Right lobe of liver (tissue), 6 donors: Measurements from ENCODE around the gene SYPL1. TPM values are rescaled to one million over a fixed set of nuclear protein-coding genes. Genes with fewer than 3 reads are reported as not detected.

Experiments used
- ATAC-seq, 4 donors: fragments of 200-7000 bp; cut with Tn5 transposase; one replicate each; pipeline ENCODE4 v1.9.1; 2020; ENCODE audit warnings: mild to moderate bottlenecking in 4 of 4, moderate library complexity in 4 of 4
- DNase-seq, 3 donors: peaks; one replicate each; pipeline ENCODE4 v3.0.0-alpha.2; 2020
- H3K27ac ChIP-seq, 3 donors: fragments of 200-600 bp; one replicate each; pipeline ENCODE4 v1.8.0; 2022
- H3K27me3 ChIP-seq, 2 donors: fragments of 200-600 bp; one replicate each; pipeline ENCODE4 v1.8.0; 2022
- H3K36me3 ChIP-seq, 4 donors: fragments of 200-600 bp; sonication (generic) in 1 of 4; one replicate each; pipeline versions ENCODE4 v1.5.1 to v1.8.0; 2017 to 2022; ENCODE audit warnings: control low read depth in 1 of 4
- H3K4me1 ChIP-seq, 4 donors: fragments of 200-600 bp; sonication (generic) in 1 of 4; one replicate each; pipeline versions ENCODE4 v1.5.1 to v1.8.0; 2017 to 2022; ENCODE audit warnings: control low read depth in 1 of 4
- H3K4me3 ChIP-seq, 3 donors: fragments of 200-600 bp; one replicate each; pipeline ENCODE4 v1.8.0; 2022
- H3K9me3 ChIP-seq, 4 donors: fragments of 200-600 bp; sonication (generic) in 1 of 4; one replicate each; pipeline versions ENCODE4 v1.5.1 to v1.8.0; 2017 to 2022; ENCODE audit warnings: control low read depth in 1 of 4
- CTCF ChIP-seq, 4 donors: fragments of 200-600 bp in 3 of 4; fragments of 450-650 bp in 1 of 4; IDR thresholded peaks; one replicate each; pipeline versions ENCODE4 v1.5.1 to v1.8.0; 2016 to 2022; ENCODE audit warnings: antibody characterized with exemption in 4 of 4, mild to moderate bottlenecking in 2 of 4
- POLR2A ChIP-seq: fragments of 450-650 bp; IDR thresholded peaks from one replicate; pipeline ENCODE4 v1.6.1; 2017; ENCODE audit warnings: antibody characterized with exemption, mild to moderate bottlenecking
- WGBS: methylation state at CpG from one replicate; pipeline ENCODE4 v1.1.6; 2018; ENCODE audit warnings: low coverage, low lambda C conversion rate; ENCODE audit not compliant: insufficient coverage; ENCODE audit errors: missing lambda C conversion rate; 5-methylcytosine and 5-hydroxymethylcytosine counted together
- intact Hi-C, 2 donors: fragments of 100-400 bp; cut with DNase I; formaldehyde crosslinking; loops; one replicate each; pipeline versions ENCODE4 v1.11.2 to v1.14.1; 2022
- total RNA-seq, 6 experiments: library from RNA; depleted of rRNA in 2 of 6; stranded (reverse); fragments of >200 nt in 2 of 6; fragmentation: NEBNext Ultra II Directional in 3 of 6; extraction: Animal tissue kit (Norgen Biotek cat#: 25700) in 3 of 6; gene quantifications; one replicate each; pipeline versions ENCODE4 v1.1.0 to v1.2.4, GENCODE V29; 2016 to 2023
- donor health status: DM: no; HTN: yes; CAD: no.
- donor health status: DM: no; HTN: no; CAD: no.
- donor health status: DM: no; HTN: no; CAD: no.
- donor health status: DM: no; HTN: yes; CAD: no.
- donor health status: DM: no; HTN: yes; CAD: no.

SYPL1 gene
- total RNA-seq, 6 experiments from 2014 or later, result 29.5 to 43.0 (median 37.1) TPM

DNA sequence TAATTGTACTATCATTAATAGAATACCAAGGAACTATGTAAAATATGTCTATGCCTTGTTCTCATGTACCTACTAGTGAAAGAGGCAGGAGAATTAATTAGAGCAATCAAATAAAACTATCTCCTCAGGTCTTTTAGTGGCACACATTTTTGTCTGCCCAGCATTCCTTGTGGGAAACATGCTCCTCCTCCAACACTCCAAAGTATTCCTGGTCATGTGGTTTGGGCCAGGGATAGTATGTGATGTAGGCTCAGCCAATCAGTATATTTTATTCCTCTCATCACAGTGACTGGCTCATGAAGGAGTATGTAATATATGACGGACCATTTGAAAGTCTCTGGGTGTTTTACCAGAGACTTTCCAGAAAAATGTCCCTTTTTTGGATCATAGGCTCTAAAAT, 16.7 kb upstream of the SYPL1 start:
- DNase-seq (no peak), ATAC-seq (no peak)
- H3K27ac ChIP-seq, result no peak overlapping the region
- intact Hi-C loops, result no loop called here
- no peak for TF ChIP-seq POLR2A
- TF ChIP-seq CTCF (IDR thresholded peaks at IDR 0.05), result no peak
- H3K4me1 ChIP-seq, result no peaks in the 10 kb centered on the region
- H3K27me3 ChIP-seq, result no peaks in the 10 kb centered on the region
- H3K4me3 ChIP-seq, result no peak overlapping the region
- no peaks in the 10 kb centered on the region for H3K36me3 ChIP-seq
- WGBS, result 70% methylated on average over 1 of the region's 1 CpG
- no peaks in the 10 kb centered on the region for H3K9me3 ChIP-seq

- DNase-seq, result no peak
- H3K4me3 ChIP-seq, result no peak overlapping the region
- 77% methylated on average over 5 of the region's 5 CpGs for WGBS
- no peaks in the 10 kb centered on the region for H3K27me3 ChIP-seq
- ATAC-seq, result no peak
- no peaks in the 10 kb centered on the region for H3K4me1 ChIP-seq
- intact Hi-C loops, result no loop called here
- no peaks in the 10 kb centered on the region for H3K9me3 ChIP-seq
- TF ChIP-seq CTCF (IDR thresholded peaks at IDR 0.05) (no peak), POLR2A (no peak)
- H3K27ac ChIP-seq, result no peak overlapping the region
- H3K36me3 ChIP-seq, result no peaks in the 10 kb centered on the region
These were observed 16.1 kb upstream of the SYPL1 start for GRCh38 chr7:106127984-106128780.

- peak in 1 of 4 donors; percentile 48 for ATAC-seq
- no peak for DNase-seq
- H3K9me3 ChIP-seq, result no peaks in the 10 kb centered on the region
- H3K27ac ChIP-seq, result no peak overlapping the region
- no peak overlapping the region for H3K4me3 ChIP-seq
- no peak for TF ChIP-seq CTCF (IDR thresholded peaks at IDR 0.05)
- TF ChIP-seq POLR2A, result no peak
- WGBS, result 43% methylated on average over 7 of the region's 7 CpGs
- intact Hi-C loops, result no loop called here
- H3K27me3 ChIP-seq, result no peaks in the 10 kb centered on the region
- H3K4me1 ChIP-seq, result no peaks in the 10 kb centered on the region
- H3K36me3 ChIP-seq, result no peaks in the 10 kb centered on the region
These were observed 14.2 kb upstream of the SYPL1 start for GRCh38 chr7:106126170-106126938.

GRCh38 chr7:106125417-106125816, 13.3 kb upstream of the SYPL1 start:
- TF ChIP-seq POLR2A, result no peak
- TF ChIP-seq CTCF (IDR thresholded peaks at IDR 0.05), result no peak
- intact Hi-C loops, result no loop called here
- H3K36me3 ChIP-seq, result no peaks in the 10 kb centered on the region
- no peak overlapping the region for H3K4me3 ChIP-seq
- H3K27me3 ChIP-seq, result no peaks in the 10 kb centered on the region
- no peak for DNase-seq
- 44% methylated on average over 3 of the region's 4 CpGs for whole genome bisulfite sequencing
- no peaks in the 10 kb centered on the region for H3K4me1 ChIP-seq
- H3K27ac ChIP-seq, result no peak overlapping the region
- no peak for ATAC-seq
- no peaks in the 10 kb centered on the region for H3K9me3 ChIP-seq
